WTC11 (cell line): Measurements from ENCODE around the gene PAPPA2. TPM values are rescaled to one million over a fixed set of nuclear protein-coding genes. Genes with fewer than 3 reads are reported as not detected.

ENCODE experiments used
- ATAC-seq: fragments of 200-7000 bp; cut with Tn5 transposase; 2 replicates; pipeline ENCODE4 v1.10.0; 2021; ENCODE audit warnings: mild to moderate bottlenecking, moderate library complexity
- CTCF ChIA-PET: fragments of 300-600 bp; sonication (Branson Sonifier 250); formaldehyde crosslinking; loops from one replicate; lab custom pipeline; 2021; ENCODE audit warnings: antibody characterized with exemption; lab: Charles Lee
- POLR2A ChIA-PET: fragments of 350-600 bp; sonication (Branson Sonifier 250); formaldehyde crosslinking; loops from one replicate; lab custom pipeline; 2021; ENCODE audit warnings: antibody characterized with exemption; lab: Charles Lee
- DNase-seq: peaks from one replicate; pipeline ENCODE4 v3.0.0; 2021; ENCODE audit warnings: low spot score
- H3K27ac Mint-ChIP-seq: 2 replicates; pipeline ENCODE4 v1.8.0; 2021; ENCODE audit warnings: mixed read lengths
- H3K27me3 Mint-ChIP-seq: 2 replicates; pipeline ENCODE4 v1.8.0; 2021; ENCODE audit warnings: low read depth, mild to moderate bottlenecking, moderate library complexity, mixed read lengths
- H3K36me3 Mint-ChIP-seq: 2 replicates; pipeline ENCODE4 v1.8.0; 2021; ENCODE audit warnings: mixed read lengths
- H3K4me1 Mint-ChIP-seq: 2 replicates; pipeline ENCODE4 v1.8.0; 2022; ENCODE audit warnings: mixed read lengths
- H3K4me3 Mint-ChIP-seq: 2 replicates; pipeline ENCODE4 v1.8.0; 2021; ENCODE audit warnings: mild to moderate bottlenecking, moderate library complexity, mixed read lengths
- H3K9me3 Mint-ChIP-seq: 2 replicates; pipeline ENCODE4 v1.8.0; 2021; ENCODE audit warnings: mixed read lengths
- ATF1 ChIP-seq: sonication (generic); formaldehyde crosslinking; IDR thresholded peaks from 2 replicates; pipeline ENCODE4 v1.8.1; 2023; ENCODE audit warnings: mild to moderate bottlenecking, moderate library complexity, missing genetic modification reagents
- CREM ChIP-seq: sonication (generic); formaldehyde crosslinking; IDR thresholded peaks from 2 replicates; pipeline ENCODE4 v1.8.1; 2022; ENCODE audit warnings: mild to moderate bottlenecking, missing genetic modification reagents, moderate library complexity
- FOXJ3 ChIP-seq: sonication (generic); formaldehyde crosslinking; IDR thresholded peaks from 2 replicates; pipeline ENCODE4 v1.9.0; 2021; ENCODE audit warnings: missing genetic modification reagents, mild to moderate bottlenecking, borderline replicate concordance
- FOXK1 ChIP-seq: sonication (generic); formaldehyde crosslinking; IDR thresholded peaks from 2 replicates; pipeline ENCODE4 v1.8.0; 2022; ENCODE audit warnings: mild to moderate bottlenecking, moderate library complexity, missing genetic modification reagents
- GTF2I ChIP-seq: fragments of 250-450 bp; sonication (Bioruptor Pico); conservative IDR thresholded peaks from 2 replicates; pipeline ENCODE4 v1.4.0; 2021; ENCODE audit warnings: mild to moderate bottlenecking
- JUN ChIP-seq: sonication (generic); formaldehyde crosslinking; IDR thresholded peaks from 2 replicates; pipeline ENCODE4 v1.8.0; 2023; ENCODE audit warnings: mild to moderate bottlenecking, missing genetic modification reagents
- MXD4 ChIP-seq: fragments of 250-450 bp; sonication (Bioruptor Pico); IDR thresholded peaks from 2 replicates; pipeline ENCODE4 v1.8.0; 2021; ENCODE audit warnings: mild to moderate bottlenecking, moderate library complexity, borderline replicate concordance
- NR3C1 ChIP-seq: sonication (generic); formaldehyde crosslinking; conservative IDR thresholded peaks from 2 replicates; pipeline ENCODE4 v1.8.1; 2023; ENCODE audit warnings: low read depth, mild to moderate bottlenecking, missing genetic modification reagents
- OVOL2 ChIP-seq: fragments of 250-450 bp; sonication (Bioruptor Pico); IDR thresholded peaks from 2 replicates; pipeline ENCODE4 v1.9.0; 2021; ENCODE audit warnings: mild to moderate bottlenecking, borderline replicate concordance
- PRRX2 ChIP-seq: fragments of 250-450 bp; sonication (Bioruptor Pico); IDR thresholded peaks from 2 replicates; pipeline ENCODE4 v1.8.0; 2021; ENCODE audit warnings: mild to moderate bottlenecking
- SP1 ChIP-seq: sonication (generic); formaldehyde crosslinking; conservative IDR thresholded peaks from 2 replicates; pipeline ENCODE4 v1.8.1; 2022; ENCODE audit warnings: missing genetic modification reagents
- TEAD4 ChIP-seq: sonication (generic); formaldehyde crosslinking; IDR thresholded peaks from 2 replicates; pipeline ENCODE4 v1.8.0; 2022; ENCODE audit warnings: mild to moderate bottlenecking, missing genetic modification reagents
- ZBTB21 ChIP-seq: sonication (generic); formaldehyde crosslinking; IDR thresholded peaks from 2 replicates; pipeline ENCODE4 v1.8.1; 2023; ENCODE audit warnings: mild to moderate bottlenecking, missing genetic modification reagents, borderline replicate concordance
- ZNF232 ChIP-seq: sonication (generic); formaldehyde crosslinking; IDR thresholded peaks from 2 replicates; pipeline ENCODE4 v1.8.0; 2022; ENCODE audit warnings: mild to moderate bottlenecking, missing genetic modification reagents
- ZNF263 ChIP-seq: sonication (generic); formaldehyde crosslinking; IDR thresholded peaks from 2 replicates; pipeline ENCODE4 v1.8.1; 2022; ENCODE audit warnings: low read depth, mild to moderate bottlenecking, moderate library complexity, missing genetic modification reagents
- ZNF423 ChIP-seq: fragments of 250-450 bp; sonication (Bioruptor Pico); IDR thresholded peaks from 2 replicates; pipeline ENCODE4 v2.1.2; 2022; ENCODE audit warnings: mild to moderate bottlenecking, moderate library complexity
- total RNA-seq: library from RNA; stranded (reverse); gene quantifications from 3 replicates; pipeline ENCODE4 v1.2.3, GENCODE V29; 2021
- TF ChIP-seq, protein P1 (sequence below): sonication (generic); formaldehyde crosslinking; conservative IDR thresholded peaks from 2 replicates; pipeline ENCODE4 v1.8.1; 2022; ENCODE audit warnings: mild to moderate bottlenecking, missing genetic modification reagents
- TF ChIP-seq, protein P2 (sequence below): fragments of 200-600 bp; IDR thresholded peaks from 2 replicates; pipeline ENCODE4 v1.8.0; 2022; ENCODE audit warnings: antibody characterized with exemption
- TF ChIP-seq, protein P3 (sequence below): sonication (generic); formaldehyde crosslinking; IDR thresholded peaks from 2 replicates; pipeline ENCODE4 v1.8.0; 2022; ENCODE audit warnings: mild to moderate bottlenecking, missing genetic modification reagents
- TF ChIP-seq, protein P4 (sequence below): sonication (generic); formaldehyde crosslinking; conservative IDR thresholded peaks from 2 replicates; pipeline ENCODE4 v1.8.1; 2023; ENCODE audit warnings: mild to moderate bottlenecking, low read depth, missing genetic modification reagents, moderate library complexity
- TF ChIP-seq, protein P5 (sequence below): sonication (generic); formaldehyde crosslinking; IDR thresholded peaks from 2 replicates; pipeline ENCODE4 v1.8.1; 2023; ENCODE audit warnings: mild to moderate bottlenecking, missing genetic modification reagents
- TF ChIP-seq, protein P6 (sequence below): sonication (generic); formaldehyde crosslinking; IDR thresholded peaks from 2 replicates; pipeline ENCODE4 v1.8.1; 2023; ENCODE audit warnings: mild to moderate bottlenecking, missing genetic modification reagents
- TF ChIP-seq, protein P7 (sequence below): sonication (generic); formaldehyde crosslinking; IDR thresholded peaks from 2 replicates; pipeline ENCODE4 v1.8.1; 2023; ENCODE audit warnings: mild to moderate bottlenecking, missing genetic modification reagents, moderate library complexity
- TF ChIP-seq, protein P8 (sequence below): sonication (generic); formaldehyde crosslinking; IDR thresholded peaks from 2 replicates; pipeline ENCODE4 v1.8.0; 2022; ENCODE audit warnings: mild to moderate bottlenecking, missing genetic modification reagents

PAPPA2 gene
- total RNA-seq, 1 experiment from 2014 or later = 0.74 TPM

DNA sequence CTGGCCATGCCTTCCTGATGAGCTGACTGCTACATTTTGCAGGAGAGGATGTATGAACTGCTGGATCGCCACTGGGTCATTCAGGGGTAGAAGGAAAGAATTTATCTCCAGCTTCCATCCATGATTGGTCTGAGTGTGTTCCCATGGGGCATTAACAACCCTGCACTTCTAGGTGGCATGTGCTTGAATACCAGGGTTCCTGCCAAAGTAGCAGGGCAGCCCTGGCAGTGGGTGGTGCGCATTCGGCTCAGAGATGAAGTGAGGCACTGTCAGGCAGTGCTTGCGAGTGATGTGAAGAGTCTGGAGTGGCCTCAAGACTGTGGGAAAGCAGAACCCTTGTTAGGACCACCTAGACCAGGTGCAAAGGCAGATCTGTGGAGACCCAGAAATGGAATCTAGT lies 406.6 kb downstream of the PAPPA2 start:
- Mint-ChIP-seq H3K27me3 (no peaks in the 10 kb centered on the region), H3K36me3 (no peaks in the 10 kb centered on the region), H3K9me3 (peaks cover 4% of the 10 kb centered on the region; the same call in 1 of the 2 replicates), H3K27ac (no peak overlapping the region), H3K4me1 (peaks cover 10% of the 10 kb centered on the region; the same call in 1 of the 2 replicates), H3K4me3 (no peak overlapping the region)
- ATAC-seq (no peak), DNase-seq (no peak)
- ChIA-PET POLR2A (no interaction called here), CTCF (interaction anchor here (0.8 kb wide), 1 partner anchor 79 kb away, joined by 3 read pairs; no protein-coding TSS in a partner anchor)
- TF ChIP-seq MXD4 (CRISPR knock-in tag) = no peak
- no peak for TF ChIP-seq FOXJ3 (CRISPR knock-in tag)
- no peak for TF ChIP-seq NR3C1 (CRISPR knock-in tag)
- no peak for TF ChIP-seq CREM (CRISPR knock-in tag)
- TF ChIP-seq ZNF423 (CRISPR knock-in tag) = no peak
- TF ChIP-seq, protein P1, sequence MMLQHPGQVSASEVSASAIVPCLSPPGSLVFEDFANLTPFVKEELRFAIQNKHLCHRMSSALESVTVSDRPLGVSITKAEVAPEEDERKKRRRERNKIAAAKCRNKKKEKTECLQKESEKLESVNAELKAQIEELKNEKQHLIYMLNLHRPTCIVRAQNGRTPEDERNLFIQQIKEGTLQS (CRISPR knock-in tag) = no peak
- TF ChIP-seq JUN = no peak
- TF ChIP-seq, protein P2, sequence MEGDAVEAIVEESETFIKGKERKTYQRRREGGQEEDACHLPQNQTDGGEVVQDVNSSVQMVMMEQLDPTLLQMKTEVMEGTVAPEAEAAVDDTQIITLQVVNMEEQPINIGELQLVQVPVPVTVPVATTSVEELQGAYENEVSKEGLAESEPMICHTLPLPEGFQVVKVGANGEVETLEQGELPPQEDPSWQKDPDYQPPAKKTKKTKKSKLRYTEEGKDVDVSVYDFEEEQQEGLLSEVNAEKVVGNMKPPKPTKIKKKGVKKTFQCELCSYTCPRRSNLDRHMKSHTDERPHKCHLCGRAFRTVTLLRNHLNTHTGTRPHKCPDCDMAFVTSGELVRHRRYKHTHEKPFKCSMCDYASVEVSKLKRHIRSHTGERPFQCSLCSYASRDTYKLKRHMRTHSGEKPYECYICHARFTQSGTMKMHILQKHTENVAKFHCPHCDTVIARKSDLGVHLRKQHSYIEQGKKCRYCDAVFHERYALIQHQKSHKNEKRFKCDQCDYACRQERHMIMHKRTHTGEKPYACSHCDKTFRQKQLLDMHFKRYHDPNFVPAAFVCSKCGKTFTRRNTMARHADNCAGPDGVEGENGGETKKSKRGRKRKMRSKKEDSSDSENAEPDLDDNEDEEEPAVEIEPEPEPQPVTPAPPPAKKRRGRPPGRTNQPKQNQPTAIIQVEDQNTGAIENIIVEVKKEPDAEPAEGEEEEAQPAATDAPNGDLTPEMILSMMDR = no peak
- no peak for TF ChIP-seq GTF2I
- TF ChIP-seq ZNF232 (CRISPR knock-in tag) = no peak
- no peak for TF ChIP-seq FOXK1 (CRISPR knock-in tag)
- TF ChIP-seq TEAD4 (CRISPR knock-in tag) = no peak
- TF ChIP-seq, protein P3, sequence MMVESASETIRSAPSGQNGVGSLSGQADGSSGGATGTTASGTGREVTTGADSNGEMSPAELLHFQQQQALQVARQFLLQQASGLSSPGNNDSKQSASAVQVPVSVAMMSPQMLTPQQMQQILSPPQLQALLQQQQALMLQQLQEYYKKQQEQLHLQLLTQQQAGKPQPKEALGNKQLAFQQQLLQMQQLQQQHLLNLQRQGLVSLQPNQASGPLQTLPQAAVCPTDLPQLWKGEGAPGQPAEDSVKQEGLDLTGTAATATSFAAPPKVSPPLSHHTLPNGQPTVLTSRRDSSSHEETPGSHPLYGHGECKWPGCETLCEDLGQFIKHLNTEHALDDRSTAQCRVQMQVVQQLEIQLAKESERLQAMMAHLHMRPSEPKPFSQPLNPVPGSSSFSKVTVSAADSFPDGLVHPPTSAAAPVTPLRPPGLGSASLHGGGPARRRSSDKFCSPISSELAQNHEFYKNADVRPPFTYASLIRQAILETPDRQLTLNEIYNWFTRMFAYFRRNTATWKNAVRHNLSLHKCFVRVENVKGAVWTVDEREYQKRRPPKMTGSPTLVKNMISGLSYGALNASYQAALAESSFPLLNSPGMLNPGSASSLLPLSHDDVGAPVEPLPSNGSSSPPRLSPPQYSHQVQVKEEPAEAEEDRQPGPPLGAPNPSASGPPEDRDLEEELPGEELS = no peak
- TF ChIP-seq, protein P4, sequence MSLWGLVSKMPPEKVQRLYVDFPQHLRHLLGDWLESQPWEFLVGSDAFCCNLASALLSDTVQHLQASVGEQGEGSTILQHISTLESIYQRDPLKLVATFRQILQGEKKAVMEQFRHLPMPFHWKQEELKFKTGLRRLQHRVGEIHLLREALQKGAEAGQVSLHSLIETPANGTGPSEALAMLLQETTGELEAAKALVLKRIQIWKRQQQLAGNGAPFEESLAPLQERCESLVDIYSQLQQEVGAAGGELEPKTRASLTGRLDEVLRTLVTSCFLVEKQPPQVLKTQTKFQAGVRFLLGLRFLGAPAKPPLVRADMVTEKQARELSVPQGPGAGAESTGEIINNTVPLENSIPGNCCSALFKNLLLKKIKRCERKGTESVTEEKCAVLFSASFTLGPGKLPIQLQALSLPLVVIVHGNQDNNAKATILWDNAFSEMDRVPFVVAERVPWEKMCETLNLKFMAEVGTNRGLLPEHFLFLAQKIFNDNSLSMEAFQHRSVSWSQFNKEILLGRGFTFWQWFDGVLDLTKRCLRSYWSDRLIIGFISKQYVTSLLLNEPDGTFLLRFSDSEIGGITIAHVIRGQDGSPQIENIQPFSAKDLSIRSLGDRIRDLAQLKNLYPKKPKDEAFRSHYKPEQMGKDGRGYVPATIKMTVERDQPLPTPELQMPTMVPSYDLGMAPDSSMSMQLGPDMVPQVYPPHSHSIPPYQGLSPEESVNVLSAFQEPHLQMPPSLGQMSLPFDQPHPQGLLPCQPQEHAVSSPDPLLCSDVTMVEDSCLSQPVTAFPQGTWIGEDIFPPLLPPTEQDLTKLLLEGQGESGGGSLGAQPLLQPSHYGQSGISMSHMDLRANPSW (CRISPR knock-in tag) = no peak
- no peak for TF ChIP-seq ZNF263 (CRISPR knock-in tag)

DNA sequence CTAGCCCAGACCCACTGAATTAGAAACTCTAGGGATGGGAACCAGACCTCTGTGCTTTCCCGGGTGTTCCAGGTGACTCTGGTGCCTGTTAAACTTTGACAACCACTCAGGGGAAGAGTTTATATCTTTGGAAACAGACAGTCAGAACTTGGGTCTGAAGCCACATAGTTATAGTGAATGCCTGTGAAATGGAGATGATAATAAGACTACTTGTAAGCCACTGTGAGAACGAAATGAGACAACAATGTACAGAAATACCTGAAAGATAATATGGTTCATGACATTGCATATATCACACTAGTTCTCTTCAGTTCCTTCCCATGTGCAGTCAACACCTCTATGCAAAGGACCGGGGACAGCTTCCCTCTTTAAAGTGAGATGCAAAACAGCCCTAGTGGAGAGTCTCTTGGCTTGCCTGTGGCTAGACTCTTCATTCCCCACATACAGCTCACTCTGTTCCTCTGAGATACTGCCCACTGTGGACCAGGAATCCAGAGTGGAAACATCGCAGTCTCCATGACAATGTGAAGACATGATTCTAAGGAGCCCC lies 414.1 kb downstream of the PAPPA2 start:
- no peaks in the 10 kb centered on the region for H3K9me3 Mint-ChIP-seq
- TF ChIP-seq, protein P5, sequence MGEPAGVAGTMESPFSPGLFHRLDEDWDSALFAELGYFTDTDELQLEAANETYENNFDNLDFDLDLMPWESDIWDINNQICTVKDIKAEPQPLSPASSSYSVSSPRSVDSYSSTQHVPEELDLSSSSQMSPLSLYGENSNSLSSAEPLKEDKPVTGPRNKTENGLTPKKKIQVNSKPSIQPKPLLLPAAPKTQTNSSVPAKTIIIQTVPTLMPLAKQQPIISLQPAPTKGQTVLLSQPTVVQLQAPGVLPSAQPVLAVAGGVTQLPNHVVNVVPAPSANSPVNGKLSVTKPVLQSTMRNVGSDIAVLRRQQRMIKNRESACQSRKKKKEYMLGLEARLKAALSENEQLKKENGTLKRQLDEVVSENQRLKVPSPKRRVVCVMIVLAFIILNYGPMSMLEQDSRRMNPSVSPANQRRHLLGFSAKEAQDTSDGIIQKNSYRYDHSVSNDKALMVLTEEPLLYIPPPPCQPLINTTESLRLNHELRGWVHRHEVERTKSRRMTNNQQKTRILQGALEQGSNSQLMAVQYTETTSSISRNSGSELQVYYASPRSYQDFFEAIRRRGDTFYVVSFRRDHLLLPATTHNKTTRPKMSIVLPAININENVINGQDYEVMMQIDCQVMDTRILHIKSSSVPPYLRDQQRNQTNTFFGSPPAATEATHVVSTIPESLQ (CRISPR knock-in tag) = no peak
- TF ChIP-seq ZBTB21 (CRISPR knock-in tag) (no peak), ATF1 (no peak), SP1 (CRISPR knock-in tag) (no peak), CREM (CRISPR knock-in tag) (no peak), PRRX2 (CRISPR knock-in tag) (no peak), OVOL2 (CRISPR knock-in tag) (no peak)
- TF ChIP-seq, protein P6, sequence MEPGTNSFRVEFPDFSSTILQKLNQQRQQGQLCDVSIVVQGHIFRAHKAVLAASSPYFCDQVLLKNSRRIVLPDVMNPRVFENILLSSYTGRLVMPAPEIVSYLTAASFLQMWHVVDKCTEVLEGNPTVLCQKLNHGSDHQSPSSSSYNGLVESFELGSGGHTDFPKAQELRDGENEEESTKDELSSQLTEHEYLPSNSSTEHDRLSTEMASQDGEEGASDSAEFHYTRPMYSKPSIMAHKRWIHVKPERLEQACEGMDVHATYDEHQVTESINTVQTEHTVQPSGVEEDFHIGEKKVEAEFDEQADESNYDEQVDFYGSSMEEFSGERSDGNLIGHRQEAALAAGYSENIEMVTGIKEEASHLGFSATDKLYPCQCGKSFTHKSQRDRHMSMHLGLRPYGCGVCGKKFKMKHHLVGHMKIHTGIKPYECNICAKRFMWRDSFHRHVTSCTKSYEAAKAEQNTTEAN (CRISPR knock-in tag) = no peak
- TF ChIP-seq, protein P7, sequence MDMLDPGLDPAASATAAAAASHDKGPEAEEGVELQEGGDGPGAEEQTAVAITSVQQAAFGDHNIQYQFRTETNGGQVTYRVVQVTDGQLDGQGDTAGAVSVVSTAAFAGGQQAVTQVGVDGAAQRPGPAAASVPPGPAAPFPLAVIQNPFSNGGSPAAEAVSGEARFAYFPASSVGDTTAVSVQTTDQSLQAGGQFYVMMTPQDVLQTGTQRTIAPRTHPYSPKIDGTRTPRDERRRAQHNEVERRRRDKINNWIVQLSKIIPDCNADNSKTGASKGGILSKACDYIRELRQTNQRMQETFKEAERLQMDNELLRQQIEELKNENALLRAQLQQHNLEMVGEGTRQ (CRISPR knock-in tag) = no peak
- TF ChIP-seq, protein P8, sequence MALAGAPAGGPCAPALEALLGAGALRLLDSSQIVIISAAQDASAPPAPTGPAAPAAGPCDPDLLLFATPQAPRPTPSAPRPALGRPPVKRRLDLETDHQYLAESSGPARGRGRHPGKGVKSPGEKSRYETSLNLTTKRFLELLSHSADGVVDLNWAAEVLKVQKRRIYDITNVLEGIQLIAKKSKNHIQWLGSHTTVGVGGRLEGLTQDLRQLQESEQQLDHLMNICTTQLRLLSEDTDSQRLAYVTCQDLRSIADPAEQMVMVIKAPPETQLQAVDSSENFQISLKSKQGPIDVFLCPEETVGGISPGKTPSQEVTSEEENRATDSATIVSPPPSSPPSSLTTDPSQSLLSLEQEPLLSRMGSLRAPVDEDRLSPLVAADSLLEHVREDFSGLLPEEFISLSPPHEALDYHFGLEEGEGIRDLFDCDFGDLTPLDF (CRISPR knock-in tag) = no peak
- ChIA-PET POLR2A (interaction anchor here (0.5 kb wide), 1 partner anchor 325 kb away, joined by 8 read pairs; no protein-coding TSS in a partner anchor), CTCF (interaction anchor here (1.2 kb wide), 1 partner anchor 171 kb away, joined by 5 read pairs; no protein-coding TSS in a partner anchor)
- H3K4me1 Mint-ChIP-seq = no peaks in the 10 kb centered on the region; the same call in 1 of the 2 replicates
- no peaks in the 10 kb centered on the region; the same call in 1 of the 2 replicates for H3K27me3 Mint-ChIP-seq
- ATAC-seq = no peak
- no peak overlapping the region for H3K4me3 Mint-ChIP-seq
- no peaks in the 10 kb centered on the region for H3K36me3 Mint-ChIP-seq
- no peak for DNase-seq
- no peak overlapping the region for H3K27ac Mint-ChIP-seq
